Mammary epithelial cell (primary cell): ENCODE measurements around the gene BRMS1.

Source experiments
- CTCF ChIP-seq, 2 donors: IDR thresholded peaks in 1 of 2; conservative IDR thresholded peaks in 1 of 2; 2 replicates each; pipeline ENCODE4 v1.5.1; 2011 to 2012; ENCODE audit warnings: inconsistent platforms in 2 of 2, low read length in 2 of 2, mild to moderate bottlenecking in 2 of 2, control low read depth in 1 of 2, low read depth in 1 of 2; ENCODE audit not compliant: insufficient read depth in 1 of 2; ENCODE audit errors: extremely low read depth in 1 of 2
- EZH2 ChIP-seq: IDR thresholded peaks from 2 replicates; pipeline ENCODE4 v1.6.1; 2012; ENCODE audit warnings: low read length, inconsistent platforms, borderline replicate concordance

GRCh38 chr11:66333896-66334604 is 10.9 kb downstream of the BRMS1 start:
- no peak for TF ChIP-seq CTCF (conservative IDR thresholded peaks at IDR 0.05 in 1 of 2, IDR thresholded peaks at IDR 0.05 in 1 of 2; ENCODE audit: extremely low read depth in 1 of 2, insufficient read depth in 1 of 2, low read depth in 1 of 2, low read length in 2 of 2)
- no peak for TF ChIP-seq EZH2
